Breast epithelium (tissue), 3 donors: ENCODE results near the gene IL11RA.

Experiments used
- POLR2A ChIP-seq: fragments of 450-650 bp; IDR thresholded peaks from one replicate; pipeline ENCODE4 v1.6.1; 2016; ENCODE audit warnings: antibody characterized with exemption, mild to moderate bottlenecking, moderate library complexity
- POLR2AphosphoS5 ChIP-seq, 3 donors: sonication (generic); formaldehyde crosslinking; IDR thresholded peaks; one replicate each; pipeline ENCODE4 v1.6.1; 2017; ENCODE audit warnings: antibody characterized with exemption in 3 of 3
- TF ChIP-seq, protein P1 (sequence below), 3 donors: fragments of 450-650 bp; IDR thresholded peaks; one replicate each; pipeline ENCODE4 v1.5.1; 2016 to 2017; ENCODE audit warnings: antibody characterized with exemption in 3 of 3, mild to moderate bottlenecking in 3 of 3, moderate library complexity in 3 of 3

DNA sequence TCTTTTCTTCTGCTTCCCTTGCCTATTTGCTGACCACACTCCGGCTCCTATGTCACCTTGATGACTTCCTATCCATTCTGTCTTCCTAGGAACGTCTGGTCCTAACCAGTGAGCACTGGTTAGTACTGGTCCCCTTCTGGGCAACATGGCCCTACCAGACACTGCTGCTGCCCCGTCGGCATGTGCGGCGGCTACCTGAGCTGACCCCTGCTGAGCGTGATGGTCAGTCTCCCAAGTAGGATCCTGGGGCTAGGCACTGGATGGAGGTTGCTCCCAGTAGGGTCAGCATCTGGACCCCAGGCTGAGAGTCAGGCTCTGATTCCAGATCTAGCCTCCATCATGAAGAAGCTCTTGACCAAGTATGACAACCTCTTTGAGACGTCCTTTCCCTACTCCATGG is 3.3 kb upstream of the IL11RA start:
- TF ChIP-seq, protein P1, sequence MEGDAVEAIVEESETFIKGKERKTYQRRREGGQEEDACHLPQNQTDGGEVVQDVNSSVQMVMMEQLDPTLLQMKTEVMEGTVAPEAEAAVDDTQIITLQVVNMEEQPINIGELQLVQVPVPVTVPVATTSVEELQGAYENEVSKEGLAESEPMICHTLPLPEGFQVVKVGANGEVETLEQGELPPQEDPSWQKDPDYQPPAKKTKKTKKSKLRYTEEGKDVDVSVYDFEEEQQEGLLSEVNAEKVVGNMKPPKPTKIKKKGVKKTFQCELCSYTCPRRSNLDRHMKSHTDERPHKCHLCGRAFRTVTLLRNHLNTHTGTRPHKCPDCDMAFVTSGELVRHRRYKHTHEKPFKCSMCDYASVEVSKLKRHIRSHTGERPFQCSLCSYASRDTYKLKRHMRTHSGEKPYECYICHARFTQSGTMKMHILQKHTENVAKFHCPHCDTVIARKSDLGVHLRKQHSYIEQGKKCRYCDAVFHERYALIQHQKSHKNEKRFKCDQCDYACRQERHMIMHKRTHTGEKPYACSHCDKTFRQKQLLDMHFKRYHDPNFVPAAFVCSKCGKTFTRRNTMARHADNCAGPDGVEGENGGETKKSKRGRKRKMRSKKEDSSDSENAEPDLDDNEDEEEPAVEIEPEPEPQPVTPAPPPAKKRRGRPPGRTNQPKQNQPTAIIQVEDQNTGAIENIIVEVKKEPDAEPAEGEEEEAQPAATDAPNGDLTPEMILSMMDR (IDR thresholded peaks at IDR 0.05), result no peak
- TF ChIP-seq POLR2A, result no peak
- TF ChIP-seq POLR2AphosphoS5 (IDR thresholded peaks at IDR 0.05), result no peak
